Neural cell (in vitro differentiated cells): ENCODE results near the gene PCDHB3. TPM values are rescaled to one million over a fixed set of nuclear protein-coding genes. Genes with fewer than 3 reads are reported as not detected.
"Not testable (repeated sequence)": the region's sequence is repeated elsewhere in the genome, so short reads cannot be mapped to it uniquely, and the experiment has no call there.

Experiments used
- H2AFZ ChIP-seq: fragments of 200-600, 300-800 bp; sonication (generic), shearing (Covaris generic); 2 replicates; pipeline ENCODE4 v1.6.0; 2014; ENCODE audit warnings: low read depth, mild to moderate bottlenecking, antibody characterized with exemption, low read length, moderate library complexity
- H3F3A ChIP-seq: fragments of 200-600 bp; shearing (Covaris generic); 2 replicates; pipeline ENCODE4 v1.6.1; 2016; ENCODE audit warnings: mild to moderate bottlenecking, moderate library complexity, mixed read lengths, antibody characterized with exemption, low read length; ENCODE audit not compliant: insufficient read depth, poor library complexity, severe bottlenecking
- H3K27ac ChIP-seq: fragments of 200-600, 300-800 bp; sonication (generic), shearing (Covaris generic); 2 replicates; pipeline ENCODE4 v1.5.1; 2014; ENCODE audit warnings: mild to moderate bottlenecking, low read length, moderate library complexity
- H3K27me3 ChIP-seq: fragments of 300-800, 200-600 bp; sonication (generic), shearing (Covaris generic); 2 replicates; pipeline ENCODE4 v1.6.0; 2014; ENCODE audit warnings: mild to moderate bottlenecking, low read depth, low read length, moderate library complexity; ENCODE audit not compliant: insufficient read depth
- H3K36me3 ChIP-seq: fragments of 300-800, 200-600 bp; sonication (generic), shearing (Covaris generic); 2 replicates; pipeline ENCODE4 v1.5.1; 2014; ENCODE audit warnings: mild to moderate bottlenecking, antibody characterized with exemption, low read length, moderate library complexity; ENCODE audit not compliant: insufficient read depth
- H3K4me2 ChIP-seq: fragments of 300-800, 200-600 bp; sonication (generic), shearing (Covaris generic); 2 replicates; pipeline ENCODE4 v1.6.0; 2014; ENCODE audit warnings: mild to moderate bottlenecking, low read length
- H3K4me3 ChIP-seq: fragments of 300-800, 200-600 bp; sonication (generic), shearing (Covaris generic); 2 replicates; pipeline ENCODE4 v1.5.1; 2014; ENCODE audit warnings: mild to moderate bottlenecking, low read length, moderate library complexity
- H3K79me2 ChIP-seq: fragments of 200-600 bp; shearing (Covaris generic); replicated peaks from 2 replicates; pipeline ENCODE4 v1.6.0; 2014; ENCODE audit warnings: mild to moderate bottlenecking, low read length, moderate library complexity; ENCODE audit not compliant: insufficient read depth
- H3K9ac ChIP-seq: fragments of 300-800, 200-600 bp; sonication (generic), shearing (Covaris generic); 2 replicates; pipeline ENCODE4 v1.6.1; 2016; ENCODE audit warnings: mild to moderate bottlenecking, low read length, mixed read lengths
- H3K9me2 ChIP-seq: fragments of 200-600 bp; shearing (Covaris generic); 2 replicates; pipeline ENCODE4 v1.6.1; 2016; ENCODE audit warnings: mild to moderate bottlenecking, low read length, mixed read lengths; ENCODE audit not compliant: insufficient read depth
- H3K9me3 ChIP-seq: fragments of 200-600, 300-800 bp; sonication (generic), shearing (Covaris generic); 2 replicates; pipeline ENCODE4 v1.6.1; 2016; ENCODE audit warnings: mild to moderate bottlenecking, mixed run types, low read length, moderate library complexity, mixed read lengths
- H4K20me1 ChIP-seq: fragments of 200-600 bp; shearing (Covaris generic); 2 replicates; pipeline ENCODE4 v1.6.1; 2016; ENCODE audit warnings: mild to moderate bottlenecking, mixed run types; ENCODE audit not compliant: insufficient read depth
- CTCF ChIP-seq: fragments of 450-650 bp; IDR thresholded peaks from 2 replicates; pipeline ENCODE4 v1.5.1; 2014; ENCODE audit warnings: antibody characterized with exemption, mild to moderate bottlenecking, moderate library complexity; ENCODE audit not compliant: poor library complexity, severe bottlenecking
- EP300 ChIP-seq: fragments of 450-650 bp; conservative IDR thresholded peaks from 2 replicates; pipeline ENCODE4 v1.6.1; 2014; ENCODE audit warnings: antibody characterized with exemption, mild to moderate bottlenecking, moderate library complexity; ENCODE audit not compliant: poor library complexity, severe bottlenecking
- EZH2 ChIP-seq: fragments of 200-600, 300-800 bp; shearing (Covaris generic), sonication (generic); IDR thresholded peaks from 2 replicates; pipeline ENCODE4 v1.6.1; 2014; ENCODE audit warnings: antibody characterized with exemption, low read length, borderline replicate concordance, mild to moderate bottlenecking; ENCODE audit not compliant: insufficient read depth, poor library complexity, severe bottlenecking
- MXI1 ChIP-seq: fragments of 450-650 bp; conservative IDR thresholded peaks from 2 replicates; pipeline ENCODE4 v1.6.1; 2014; ENCODE audit warnings: antibody characterized with exemption, mild to moderate bottlenecking; ENCODE audit not compliant: poor library complexity, severe bottlenecking
- POLR2AphosphoS5 ChIP-seq: IDR thresholded peaks from 2 replicates; pipeline ENCODE4 v1.6.1; 2012
- RAD21 ChIP-seq: fragments of 450-650 bp; conservative IDR thresholded peaks from 2 replicates; pipeline ENCODE4 v1.6.1; 2014; ENCODE audit warnings: antibody characterized with exemption, mild to moderate bottlenecking, moderate library complexity
- SMC3 ChIP-seq: fragments of 450-650 bp; conservative IDR thresholded peaks from 2 replicates; pipeline ENCODE4 v1.6.1; 2014; ENCODE audit warnings: antibody characterized with exemption, mild to moderate bottlenecking, moderate library complexity; ENCODE audit not compliant: poor library complexity
- TAF1 ChIP-seq: IDR thresholded peaks from 2 replicates; pipeline ENCODE4 v1.6.1; 2012; ENCODE audit warnings: low read depth
- polyA plus RNA-seq: library from polyadenylated mRNA; depleted of rRNA; stranded (reverse); fragments of >200 nt; gene quantifications from 2 replicates; pipeline ENCODE4 v1.2.3, GENCODE V29; 2014
- TF ChIP-seq, protein P1 (sequence below): IDR thresholded peaks from 2 replicates; pipeline ENCODE4 v1.6.1; 2012; ENCODE audit warnings: borderline replicate concordance

Gene PCDHB3
- polyA plus RNA-seq, 1 donor from 2014 or later, result 3.9 TPM

GRCh38 chr5:141101059-141101458 is 786 bp downstream of the PCDHB3 start:
- H3K4me3 ChIP-seq, result peak overlapping the region; percentile 49
- H3K36me3 ChIP-seq, result peaks cover 51% of the 10 kb centered on the region
- no peak overlapping the region for H2AFZ ChIP-seq
- H3K9ac ChIP-seq, result no peak overlapping the region
- peaks cover 43% of the 10 kb centered on the region for H3K9me3 ChIP-seq
- H3K27ac ChIP-seq, result no peak overlapping the region
- H4K20me1 ChIP-seq, result no peaks in the 10 kb centered on the region
- no peaks in the 10 kb centered on the region for H3F3A ChIP-seq
- no peaks in the 10 kb centered on the region for H3K27me3 ChIP-seq
- TF ChIP-seq, protein P1, sequence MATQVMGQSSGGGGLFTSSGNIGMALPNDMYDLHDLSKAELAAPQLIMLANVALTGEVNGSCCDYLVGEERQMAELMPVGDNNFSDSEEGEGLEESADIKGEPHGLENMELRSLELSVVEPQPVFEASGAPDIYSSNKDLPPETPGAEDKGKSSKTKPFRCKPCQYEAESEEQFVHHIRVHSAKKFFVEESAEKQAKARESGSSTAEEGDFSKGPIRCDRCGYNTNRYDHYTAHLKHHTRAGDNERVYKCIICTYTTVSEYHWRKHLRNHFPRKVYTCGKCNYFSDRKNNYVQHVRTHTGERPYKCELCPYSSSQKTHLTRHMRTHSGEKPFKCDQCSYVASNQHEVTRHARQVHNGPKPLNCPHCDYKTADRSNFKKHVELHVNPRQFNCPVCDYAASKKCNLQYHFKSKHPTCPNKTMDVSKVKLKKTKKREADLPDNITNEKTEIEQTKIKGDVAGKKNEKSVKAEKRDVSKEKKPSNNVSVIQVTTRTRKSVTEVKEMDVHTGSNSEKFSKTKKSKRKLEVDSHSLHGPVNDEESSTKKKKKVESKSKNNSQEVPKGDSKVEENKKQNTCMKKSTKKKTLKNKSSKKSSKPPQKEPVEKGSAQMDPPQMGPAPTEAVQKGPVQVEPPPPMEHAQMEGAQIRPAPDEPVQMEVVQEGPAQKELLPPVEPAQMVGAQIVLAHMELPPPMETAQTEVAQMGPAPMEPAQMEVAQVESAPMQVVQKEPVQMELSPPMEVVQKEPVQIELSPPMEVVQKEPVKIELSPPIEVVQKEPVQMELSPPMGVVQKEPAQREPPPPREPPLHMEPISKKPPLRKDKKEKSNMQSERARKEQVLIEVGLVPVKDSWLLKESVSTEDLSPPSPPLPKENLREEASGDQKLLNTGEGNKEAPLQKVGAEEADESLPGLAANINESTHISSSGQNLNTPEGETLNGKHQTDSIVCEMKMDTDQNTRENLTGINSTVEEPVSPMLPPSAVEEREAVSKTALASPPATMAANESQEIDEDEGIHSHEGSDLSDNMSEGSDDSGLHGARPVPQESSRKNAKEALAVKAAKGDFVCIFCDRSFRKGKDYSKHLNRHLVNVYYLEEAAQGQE, result no peak
- no peak for TF ChIP-seq EZH2
- TF ChIP-seq POLR2AphosphoS5, result no peak
- TF ChIP-seq RAD21, result no peak
- TF ChIP-seq EP300, result no peak
- TF ChIP-seq MXI1, result no peak
- TF ChIP-seq SMC3, result no peak
- TF ChIP-seq CTCF, result no peak
- TF ChIP-seq TAF1, result no peak
- H3K4me2 ChIP-seq, result no peak overlapping the region
- peaks cover 67% of the 10 kb centered on the region for H3K79me2 ChIP-seq
- H3K9me2 ChIP-seq, result no peaks in the 10 kb centered on the region

DNA sequence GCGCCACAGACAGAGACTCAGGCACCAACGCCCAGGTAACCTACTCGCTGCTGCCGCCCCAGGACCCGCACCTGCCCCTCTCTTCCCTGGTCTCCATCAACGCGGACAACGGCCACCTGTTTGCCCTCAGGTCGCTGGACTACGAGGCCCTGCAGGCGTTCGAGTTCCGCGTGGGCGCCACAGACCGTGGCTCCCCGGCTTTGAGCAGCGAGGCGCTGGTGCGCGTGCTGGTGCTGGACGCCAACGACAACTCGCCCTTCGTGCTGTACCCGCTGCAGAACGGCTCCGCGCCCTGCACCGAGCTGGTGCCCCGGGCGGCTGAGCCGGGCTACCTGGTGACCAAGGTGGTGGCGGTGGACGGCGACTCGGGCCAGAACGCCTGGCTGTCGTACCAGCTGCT is 1.8 kb downstream of the PCDHB3 start:
- Histone ChIP-seq H3K36me3 (peaks cover 53% of the 10 kb centered on the region), H3K79me2 (peaks cover 68% of the 10 kb centered on the region), H3K9me3 (peaks cover 41% of the 10 kb centered on the region)
- H3K9ac ChIP-seq, H3K4me3 ChIP-seq, H3K27me3 ChIP-seq, H3F3A ChIP-seq, H3K4me2 ChIP-seq, H3K9me2 ChIP-seq, H3K27ac ChIP-seq, H2AFZ ChIP-seq, H4K20me1 ChIP-seq: not testable (repeated sequence)

DNA sequence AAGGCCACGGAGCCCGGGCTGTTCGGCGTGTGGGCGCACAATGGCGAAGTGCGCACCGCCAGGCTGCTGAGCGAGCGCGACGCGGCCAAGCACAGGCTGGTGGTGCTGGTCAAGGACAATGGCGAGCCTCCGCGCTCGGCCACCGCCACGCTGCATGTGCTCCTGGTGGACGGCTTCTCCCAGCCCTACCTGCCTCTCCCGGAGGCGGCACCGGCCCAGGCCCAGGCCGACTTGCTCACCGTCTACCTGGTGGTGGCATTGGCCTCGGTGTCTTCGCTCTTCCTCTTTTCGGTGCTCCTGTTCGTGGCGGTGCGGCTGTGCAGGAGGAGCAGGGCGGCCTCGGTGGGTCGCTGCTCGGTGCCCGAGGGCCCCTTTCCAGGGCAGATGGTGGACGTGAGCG is 2.2 kb downstream of the PCDHB3 start:
- H3K9me2 ChIP-seq, H4K20me1 ChIP-seq, H3K4me2 ChIP-seq, H3K27me3 ChIP-seq, H3K27ac ChIP-seq, H2AFZ ChIP-seq, H3K4me3 ChIP-seq, H3K9ac ChIP-seq, H3F3A ChIP-seq: not testable (repeated sequence)
- H3K9me3 ChIP-seq, result peaks cover 37% of the 10 kb centered on the region
- H3K36me3 ChIP-seq, result peaks cover 53% of the 10 kb centered on the region
- peaks cover 64% of the 10 kb centered on the region for H3K79me2 ChIP-seq
